Measurements from ENCODE around the gene PRICKLE4. TPM values are rescaled to one million over a fixed set of nuclear protein-coding genes. Genes with fewer than 3 reads are reported as not detected.

PRICKLE4 gene
- total and polyA plus RNA-seq, 3 experiments from 2014 or later = not detected

GRCh38 chr6:41748542-41748941, 32.0 kb upstream of the PRICKLE4 start:
- Histone ChIP-seq H3K4me1 (ENCODE audit: insufficient read depth, low read length) (no peaks in the 10 kb centered on the region), H3K27ac (ENCODE audit: low read depth, low read length) (no peak overlapping the region), H3K9me3 (ENCODE audit: low read length) (no peaks in the 10 kb centered on the region), H3K27me3 (ENCODE audit: insufficient read depth, low read length, poor library complexity, severe bottlenecking) (no peaks in the 10 kb centered on the region), H3K4me3 (ENCODE audit: low read length) (no peak overlapping the region), H3K36me3 (ENCODE audit: insufficient read depth, low read length) (no peaks in the 10 kb centered on the region)
- Mint-ChIP-seq H3K9me3 (no peaks in the 10 kb centered on the region), H3K36me3 (no peaks in the 10 kb centered on the region), H3K27ac (no peak overlapping the region), H3K4me3 (no peak overlapping the region), H3K27me3 (peaks cover 5 to 20% of the 10 kb centered on the region in 2 donors), H3K4me1 (no peaks in the 10 kb centered on the region)
- no peak for DNase-seq
- ChIA-PET CTCF (interaction anchor here (0.7 kb wide), 1 partner anchor 12 kb away, joined by 3 read pairs; no protein-coding TSS in a partner anchor), POLR2A (interaction anchor here (0.7 kb wide), 1 partner anchor 559 kb away, joined by 3 read pairs; no protein-coding TSS in a partner anchor)

- Mint-ChIP-seq H3K9me3 (no peaks in the 10 kb centered on the region), H3K27ac (no peak overlapping the region), H3K4me3 (no peak overlapping the region), H3K36me3 (no peaks in the 10 kb centered on the region), H3K27me3 (peaks cover 5 to 24% of the 10 kb centered on the region in 2 donors), H3K4me1 (no peaks in the 10 kb centered on the region)
- no peaks in the 10 kb centered on the region for H3K36me3 ChIP-seq (ENCODE audit: insufficient read depth, low read length)
- no peak overlapping the region for H3K27ac ChIP-seq (ENCODE audit: low read depth, low read length)
- no peaks in the 10 kb centered on the region for H3K4me1 ChIP-seq (ENCODE audit: insufficient read depth, low read length)
- H3K4me3 ChIP-seq (ENCODE audit: low read length) = no peak overlapping the region
- H3K9me3 ChIP-seq (ENCODE audit: low read length) = no peaks in the 10 kb centered on the region
- DNase-seq = no peak
- H3K27me3 ChIP-seq (ENCODE audit: insufficient read depth, low read length, poor library complexity, severe bottlenecking) = no peaks in the 10 kb centered on the region
- POLR2A ChIA-PET = no interaction called here
- CTCF ChIA-PET = interaction anchor here (1.0 kb wide), 1 partner anchor 11 kb away, joined by 3 read pairs; no protein-coding TSS in a partner anchor
Measured at GRCh38 chr6:41750374-41750773, 30.2 kb upstream of the PRICKLE4 start.

- Histone ChIP-seq H3K4me3 (ENCODE audit: low read length) (no peak overlapping the region), H3K27me3 (ENCODE audit: insufficient read depth, low read length, poor library complexity, severe bottlenecking) (no peaks in the 10 kb centered on the region), H3K27ac (ENCODE audit: low read depth, low read length) (no peak overlapping the region), H3K36me3 (ENCODE audit: insufficient read depth, low read length) (no peaks in the 10 kb centered on the region), H3K9me3 (ENCODE audit: low read length) (no peaks in the 10 kb centered on the region), H3K4me1 (ENCODE audit: insufficient read depth, low read length) (no peaks in the 10 kb centered on the region)
- H3K4me3 Mint-ChIP-seq = no peak overlapping the region
- H3K27me3 Mint-ChIP-seq = peaks cover 1 to 12% of the 10 kb centered on the region in 2 donors
- no peaks in the 10 kb centered on the region for H3K36me3 Mint-ChIP-seq
- ChIA-PET POLR2A (no interaction called here), CTCF (no interaction called here)
- no peaks in the 10 kb centered on the region for H3K9me3 Mint-ChIP-seq
- DNase-seq = no peak
- no peak overlapping the region for H3K27ac Mint-ChIP-seq
- H3K4me1 Mint-ChIP-seq = no peaks in the 10 kb centered on the region
Measured at GRCh38 chr6:41755895-41756294, 24.7 kb upstream of the PRICKLE4 start.

GRCh38 chr6:41756354-41756753, 24.2 kb upstream of the PRICKLE4 start:
- peaks cover 1 to 10% of the 10 kb centered on the region in 2 donors for H3K27me3 Mint-ChIP-seq
- DNase-seq = no peak
- Histone ChIP-seq H3K27me3 (ENCODE audit: insufficient read depth, low read length, poor library complexity, severe bottlenecking) (no peaks in the 10 kb centered on the region), H3K9me3 (ENCODE audit: low read length) (no peaks in the 10 kb centered on the region), H3K27ac (ENCODE audit: low read depth, low read length) (no peak overlapping the region), H3K4me1 (ENCODE audit: insufficient read depth, low read length) (no peaks in the 10 kb centered on the region), H3K4me3 (ENCODE audit: low read length) (no peak overlapping the region), H3K36me3 (ENCODE audit: insufficient read depth, low read length) (no peaks in the 10 kb centered on the region)
- H3K36me3 Mint-ChIP-seq = no peaks in the 10 kb centered on the region
- no peaks in the 10 kb centered on the region for H3K9me3 Mint-ChIP-seq
- ChIA-PET CTCF (no interaction called here), POLR2A (no interaction called here)
- no peak overlapping the region for H3K27ac Mint-ChIP-seq
- no peaks in the 10 kb centered on the region for H3K4me1 Mint-ChIP-seq
- H3K4me3 Mint-ChIP-seq = no peak overlapping the region

GRCh38 chr6:41757271-41757670, 23.3 kb upstream of the PRICKLE4 start:
- Mint-ChIP-seq H3K27ac (no peak overlapping the region), H3K4me1 (no peaks in the 10 kb centered on the region), H3K9me3 (no peaks in the 10 kb centered on the region), H3K4me3 (no peak overlapping the region), H3K36me3 (no peaks in the 10 kb centered on the region), H3K27me3 (peaks cover 3 to 10% of the 10 kb centered on the region in 2 donors)
- no peaks in the 10 kb centered on the region for H3K36me3 ChIP-seq (ENCODE audit: insufficient read depth, low read length)
- H3K27ac ChIP-seq (ENCODE audit: low read depth, low read length) = no peak overlapping the region
- H3K4me1 ChIP-seq (ENCODE audit: insufficient read depth, low read length) = no peaks in the 10 kb centered on the region
- CTCF ChIA-PET = no interaction called here
- no peaks in the 10 kb centered on the region for H3K27me3 ChIP-seq (ENCODE audit: insufficient read depth, low read length, poor library complexity, severe bottlenecking)
- POLR2A ChIA-PET = no interaction called here
- no peak for DNase-seq
- no peaks in the 10 kb centered on the region for H3K9me3 ChIP-seq (ENCODE audit: low read length)
- H3K4me3 ChIP-seq (ENCODE audit: low read length) = no peak overlapping the region

GRCh38 chr6:41757931-41758640, 22.5 kb upstream of the PRICKLE4 start:
- Histone ChIP-seq H3K9me3 (ENCODE audit: low read length) (no peaks in the 10 kb centered on the region), H3K4me1 (ENCODE audit: insufficient read depth, low read length) (no peaks in the 10 kb centered on the region), H3K4me3 (ENCODE audit: low read length) (no peak overlapping the region), H3K36me3 (ENCODE audit: insufficient read depth, low read length) (no peaks in the 10 kb centered on the region), H3K27me3 (ENCODE audit: insufficient read depth, low read length, poor library complexity, severe bottlenecking) (no peaks in the 10 kb centered on the region), H3K27ac (ENCODE audit: low read depth, low read length) (no peak overlapping the region)
- H3K4me3 Mint-ChIP-seq = no peak overlapping the region
- DNase-seq = no peak
- H3K4me1 Mint-ChIP-seq = no peaks in the 10 kb centered on the region
- no peaks in the 10 kb centered on the region for H3K36me3 Mint-ChIP-seq
- no peaks in the 10 kb centered on the region for H3K9me3 Mint-ChIP-seq
- peaks cover 3 to 8% of the 10 kb centered on the region in 2 donors for H3K27me3 Mint-ChIP-seq
- no peak overlapping the region for H3K27ac Mint-ChIP-seq
- ChIA-PET POLR2A (no interaction called here), CTCF (no interaction called here)

- Histone ChIP-seq H3K36me3 (ENCODE audit: insufficient read depth, low read length) (no peaks in the 10 kb centered on the region), H3K4me1 (ENCODE audit: insufficient read depth, low read length) (no peaks in the 10 kb centered on the region), H3K27ac (ENCODE audit: low read depth, low read length) (no peak overlapping the region), H3K27me3 (ENCODE audit: insufficient read depth, low read length, poor library complexity, severe bottlenecking) (no peaks in the 10 kb centered on the region), H3K4me3 (ENCODE audit: low read length) (no peak overlapping the region), H3K9me3 (ENCODE audit: low read length) (no peaks in the 10 kb centered on the region)
- Mint-ChIP-seq H3K27me3 (peaks cover 3 to 6% of the 10 kb centered on the region in 2 donors), H3K4me3 (no peak overlapping the region), H3K4me1 (no peaks in the 10 kb centered on the region), H3K9me3 (no peaks in the 10 kb centered on the region), H3K36me3 (no peaks in the 10 kb centered on the region), H3K27ac (no peak overlapping the region)
- CTCF ChIA-PET = no interaction called here
- POLR2A ChIA-PET = no interaction called here
- DNase-seq = no peak
Measured at GRCh38 chr6:41758641-41759035, 21.9 kb upstream of the PRICKLE4 start.

- H3K9me3 Mint-ChIP-seq = no peaks in the 10 kb centered on the region
- ChIA-PET CTCF (no interaction called here), POLR2A (no interaction called here)
- peaks cover 2 to 4% of the 10 kb centered on the region in 2 donors for H3K27me3 Mint-ChIP-seq
- H3K4me1 ChIP-seq (ENCODE audit: insufficient read depth, low read length) = no peaks in the 10 kb centered on the region
- H3K27ac Mint-ChIP-seq = no peak overlapping the region
- no peaks in the 10 kb centered on the region for H3K36me3 ChIP-seq (ENCODE audit: insufficient read depth, low read length)
- no peaks in the 10 kb centered on the region for H3K27me3 ChIP-seq (ENCODE audit: insufficient read depth, low read length, poor library complexity, severe bottlenecking)
- no peak overlapping the region for H3K4me3 Mint-ChIP-seq
- no peaks in the 10 kb centered on the region for H3K36me3 Mint-ChIP-seq
- H3K9me3 ChIP-seq (ENCODE audit: low read length) = no peaks in the 10 kb centered on the region
- DNase-seq = no peak
- no peak overlapping the region for H3K27ac ChIP-seq (ENCODE audit: low read depth, low read length)
- no peaks in the 10 kb centered on the region for H3K4me1 Mint-ChIP-seq
- H3K4me3 ChIP-seq (ENCODE audit: low read length) = no peak overlapping the region
Measured at GRCh38 chr6:41759106-41759904, 21.3 kb upstream of the PRICKLE4 start.
